Islet precursor cell (in vitro differentiated cells): ENCODE data around the gene KLHL25.
A peak's percentile ranks its signal among the peaks of the same experiment; 100 is the strongest.
"Not testable (repeated sequence)": the region's sequence is repeated elsewhere in the genome, so short reads cannot be mapped to it uniquely, and the experiment has no call there.

Experiments used
- DNase-seq: peaks from one replicate; pipeline ENCODE4 v3.0.0-alpha.2; 2018

The KLHL25 gene

GRCh38 chr15:85794598-85795336, at the start of gene KLHL25:
KLHL25 (minus strand) TSS chr15:85794925; CDS start chr15:85769810, 25,115 bp downstream.
- DNase-seq, result peak; percentile 98

GRCh38 chr15:85840802-85841152, 46.1 kb upstream of the KLHL25 start:
- DNase-seq, result no peak

GRCh38 chr15:85840079-85840801, 45.5 kb upstream of the KLHL25 start:
- peak; percentile 96 for DNase-seq

GRCh38 chr15:85839643-85840042, 44.9 kb upstream of the KLHL25 start:
- no peak for DNase-seq

GRCh38 chr15:85838655-85839054, 43.9 kb upstream of the KLHL25 start:
- no peak for DNase-seq

- no peak for DNase-seq
These were observed 43.2 kb upstream of the KLHL25 start for GRCh38 chr15:85837881-85838280.

- DNase-seq, result no peak
These were observed 42.3 kb upstream of the KLHL25 start for GRCh38 chr15:85837011-85837433.

- no peak for DNase-seq
These were observed 39.9 kb upstream of the KLHL25 start for GRCh38 chr15:85834651-85835050.

GRCh38 chr15:85832394-85832793, 37.7 kb upstream of the KLHL25 start:
- DNase-seq, result no peak

- peak; percentile 86 for DNase-seq
These were observed 36.8 kb upstream of the KLHL25 start for GRCh38 chr15:85831415-85832113.

GRCh38 chr15:85829754-85830153, 35.0 kb upstream of the KLHL25 start:
- not testable (repeated sequence) for DNase-seq

- DNase-seq, result no peak
These were observed 34.1 kb upstream of the KLHL25 start for GRCh38 chr15:85828874-85829273.

GRCh38 chr15:85828126-85828525, 33.4 kb upstream of the KLHL25 start:
- no peak for DNase-seq

- peak; percentile 81 for DNase-seq
These were observed 32.2 kb upstream of the KLHL25 start for GRCh38 chr15:85826756-85827515.

GRCh38 chr15:85825719-85826118, 31.0 kb upstream of the KLHL25 start:
- DNase-seq, result peak; percentile 85

GRCh38 chr15:85825118-85825517, 30.4 kb upstream of the KLHL25 start:
- no peak for DNase-seq

- DNase-seq, result no peak
These were observed 26.8 kb upstream of the KLHL25 start for GRCh38 chr15:85821545-85821944.

- DNase-seq, result no peak
These were observed 25.2 kb upstream of the KLHL25 start for GRCh38 chr15:85819938-85820337.

GRCh38 chr15:85813234-85813633, 18.5 kb upstream of the KLHL25 start:
- no peak for DNase-seq

- DNase-seq, result no peak
These were observed 15.3 kb upstream of the KLHL25 start for GRCh38 chr15:85810075-85810474.

GRCh38 chr15:85805420-85805819, 10.7 kb upstream of the KLHL25 start:
- DNase-seq, result no peak

- DNase-seq, result no peak
These were observed 9.9 kb upstream of the KLHL25 start for GRCh38 chr15:85804481-85805170.
